Activated CD8-positive, alpha-beta memory T cell treated with anti-CD3 and anti-CD28 coated beads, Interleukin-2, amount 50 U/mL, for 24 hours (primary cell): ENCODE measurements around the gene CDKN2B-AS1.
"Not testable (repeated sequence)": the region's sequence is repeated elsewhere in the genome, so short reads cannot be mapped to it uniquely, and the experiment has no call there.

Experiments used
- DNase-seq: peaks from one replicate; pipeline ENCODE4 v3.0.0-alpha.2; 2020; ENCODE audit errors: extremely low read depth

CDKN2B-AS1 gene

DNA sequence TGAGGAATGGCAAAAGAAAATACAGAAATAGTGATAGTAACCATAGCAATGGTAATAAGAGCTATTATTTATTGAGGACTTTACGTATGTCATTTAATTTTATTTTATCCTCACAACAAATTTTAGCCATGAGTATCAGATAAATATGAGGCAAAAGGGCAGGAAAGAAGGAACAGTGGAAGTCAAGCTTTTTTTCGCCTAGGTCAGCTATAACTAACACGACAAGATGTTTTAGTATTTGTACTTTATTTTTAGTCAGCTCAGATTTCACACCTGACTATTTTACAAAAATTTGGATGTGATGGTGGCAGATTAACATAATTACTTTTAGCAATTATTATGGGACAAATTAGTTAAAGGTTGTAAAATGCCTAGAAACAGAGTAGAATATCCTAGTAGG, 49.3 kb downstream of the CDKN2B-AS1 start:
- DNase-seq: no peak

DNA sequence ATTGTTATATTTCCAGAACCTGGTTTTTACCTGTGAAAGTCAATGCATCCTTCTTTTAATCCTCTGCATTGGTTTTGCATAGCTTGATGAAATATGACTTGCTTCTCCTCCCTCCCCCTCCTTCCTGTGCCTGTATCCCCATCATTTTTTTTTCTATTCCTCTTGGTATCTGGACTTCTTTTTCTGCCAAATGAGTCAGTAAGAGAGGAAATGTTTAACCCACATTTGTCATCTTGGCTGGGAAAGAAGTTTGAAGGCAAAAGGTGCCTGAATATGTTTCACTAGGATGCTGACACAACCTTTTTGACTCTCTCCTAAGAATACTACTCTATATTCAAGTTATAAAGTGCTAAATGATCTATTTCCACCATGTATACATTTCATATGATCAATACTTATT, 50.0 kb downstream of the CDKN2B-AS1 start:
- no peak for DNase-seq

DNA sequence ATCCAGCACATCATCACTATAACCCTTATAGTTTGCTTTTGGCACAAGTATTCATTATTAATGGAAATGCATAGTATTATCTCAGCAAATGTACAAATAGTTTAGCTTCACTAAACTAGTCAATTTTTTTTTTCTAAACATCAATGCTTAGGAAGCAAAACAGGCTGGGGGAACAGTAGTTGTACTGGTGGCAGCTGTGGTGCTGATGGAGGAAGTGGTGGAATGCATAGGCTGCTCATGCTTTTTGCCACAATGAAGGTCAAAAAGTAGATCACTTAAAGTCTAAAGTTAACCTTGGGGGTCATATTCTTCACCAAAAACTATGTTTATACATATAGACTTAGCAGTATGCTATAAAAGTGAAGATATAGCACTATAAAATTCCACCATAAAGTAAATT, 50.8 kb downstream of the CDKN2B-AS1 start:
- DNase-seq: no peak

DNA sequence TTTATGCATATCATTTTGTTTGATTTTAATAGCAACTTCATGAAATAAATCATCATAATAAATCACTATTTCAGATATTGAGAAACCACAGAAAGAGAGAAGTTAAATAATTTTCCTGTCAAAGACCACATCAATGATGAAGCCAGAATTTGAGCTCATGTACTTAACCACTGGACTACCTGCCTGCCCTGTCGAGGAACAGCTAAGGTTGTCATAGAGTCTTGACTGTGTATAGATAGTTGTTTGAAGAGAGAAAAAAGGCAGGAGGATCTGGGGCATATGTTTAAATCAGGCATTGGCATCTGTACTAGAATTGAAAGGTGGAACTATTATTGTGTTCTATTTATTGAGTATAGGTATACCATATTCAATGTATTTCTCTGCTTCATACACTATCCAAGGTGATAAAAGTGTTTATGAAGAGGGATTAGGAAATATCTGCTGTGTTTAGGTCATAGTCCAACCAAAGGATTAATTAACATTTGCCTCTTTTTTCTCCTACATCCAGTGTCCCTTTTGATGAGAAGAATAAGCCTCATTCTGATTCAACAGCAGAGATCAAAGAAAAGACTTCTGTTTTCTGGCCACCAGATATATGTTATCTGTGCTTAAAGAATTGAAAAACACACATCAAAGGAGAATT, 51.8 kb downstream of the CDKN2B-AS1 start:
- DNase-seq: no peak

DNA sequence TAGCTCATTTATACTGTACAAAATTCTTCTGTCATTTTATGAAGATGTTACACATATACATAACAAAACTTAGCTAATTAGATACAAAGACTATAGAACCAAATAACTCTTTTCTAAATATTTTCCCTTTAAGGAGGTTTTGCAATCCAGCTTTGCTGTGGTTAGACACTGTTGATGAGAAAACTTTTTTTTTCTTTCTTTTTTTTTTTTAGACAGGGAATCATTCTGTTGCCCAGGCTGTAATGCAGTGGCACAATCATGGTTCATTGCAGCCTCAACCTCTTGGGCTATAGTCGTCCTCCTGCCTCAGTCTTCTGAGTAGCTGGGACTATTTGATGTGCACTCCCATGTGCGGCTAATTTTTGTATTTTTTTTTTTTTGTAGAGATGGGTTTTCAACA, 53.0 kb downstream of the CDKN2B-AS1 start:
- DNase-seq: no peak

DNA sequence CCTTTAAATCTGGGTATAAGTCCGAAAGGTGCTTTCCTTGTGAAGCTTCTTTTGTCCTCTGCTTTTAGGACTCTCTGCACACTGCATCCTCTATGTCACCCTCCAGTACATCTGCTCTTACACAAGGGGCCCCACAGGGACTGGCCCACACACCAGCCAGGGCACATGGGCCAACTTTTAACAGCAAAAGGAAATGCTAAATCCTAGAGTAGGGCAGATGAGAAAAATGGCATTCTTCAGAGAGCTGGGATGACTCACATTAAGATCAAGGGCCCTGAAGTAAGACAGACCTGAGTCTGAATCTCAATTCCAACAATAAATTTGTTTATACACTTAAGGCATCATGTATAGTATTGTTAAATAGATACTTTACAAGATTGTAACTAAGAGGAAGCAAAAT, 54.8 kb downstream of the CDKN2B-AS1 start:
- no peak for DNase-seq

DNA sequence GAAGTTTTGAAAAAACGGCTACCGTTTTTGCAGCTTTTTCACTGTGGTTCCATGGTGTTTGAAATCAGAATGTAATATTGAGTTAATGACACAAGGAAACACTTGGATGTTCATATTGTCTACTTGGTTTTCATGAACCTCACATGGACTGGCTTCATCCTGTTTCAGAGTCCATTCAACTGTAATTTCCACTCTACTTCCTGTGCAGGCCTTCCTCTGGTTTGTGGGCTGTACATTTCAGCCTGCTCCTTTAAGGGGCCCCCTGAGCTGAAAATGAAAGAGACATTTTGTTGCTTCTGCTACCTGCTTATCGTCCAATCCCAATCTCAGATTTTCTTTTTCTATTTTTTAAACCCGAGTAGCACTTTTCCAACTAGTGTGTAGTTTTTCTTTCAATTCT, 56.3 kb downstream of the CDKN2B-AS1 start:
- DNase-seq: no peak

DNA sequence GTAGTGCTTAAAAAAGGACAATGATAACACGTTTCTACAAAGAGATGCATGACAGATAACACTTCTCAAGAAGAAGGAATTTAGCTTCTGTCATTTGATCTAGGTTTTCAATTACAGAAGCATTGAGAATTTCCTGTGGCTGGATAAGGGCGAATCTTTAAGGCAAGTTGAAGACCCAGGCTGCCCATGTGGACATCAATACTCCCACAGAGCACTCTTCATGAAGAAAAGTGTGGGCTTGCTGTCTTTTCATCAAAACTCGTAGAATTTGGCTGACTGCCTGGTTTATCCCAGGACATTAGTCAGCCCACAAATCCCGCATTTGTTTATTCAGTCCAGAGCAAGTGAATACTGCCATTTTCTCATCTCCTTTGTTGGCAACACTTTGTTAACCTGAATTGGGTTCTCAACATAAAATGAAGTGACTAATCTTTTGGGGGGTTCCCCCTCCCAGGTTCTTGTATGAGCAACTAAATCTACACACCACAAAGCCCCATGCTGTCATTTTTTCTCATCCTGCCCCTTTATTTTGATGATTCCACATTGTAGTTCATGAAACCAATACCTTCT, 57.9 kb downstream of the CDKN2B-AS1 start:
- peak; percentile 12 for DNase-seq

DNA sequence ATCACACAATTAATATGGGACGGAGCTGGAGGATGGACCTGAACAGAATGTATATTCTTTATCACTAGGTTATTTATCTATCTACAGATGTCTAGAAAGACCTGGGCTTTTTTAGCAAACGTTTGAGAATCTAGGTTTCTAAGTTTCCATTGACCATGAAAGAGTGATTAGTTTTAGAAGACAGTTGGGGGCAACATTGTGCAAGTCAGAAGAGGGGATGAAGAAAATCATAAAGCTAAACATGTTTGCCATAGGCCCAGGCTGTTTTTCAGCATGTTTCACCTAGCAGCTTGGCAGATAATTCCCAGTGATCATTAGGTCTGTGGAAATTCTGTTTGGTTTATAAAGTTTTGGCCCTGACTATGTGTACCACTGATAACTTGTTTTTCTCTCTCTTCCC, 58.6 kb downstream of the CDKN2B-AS1 start:
- DNase-seq: no peak

DNA sequence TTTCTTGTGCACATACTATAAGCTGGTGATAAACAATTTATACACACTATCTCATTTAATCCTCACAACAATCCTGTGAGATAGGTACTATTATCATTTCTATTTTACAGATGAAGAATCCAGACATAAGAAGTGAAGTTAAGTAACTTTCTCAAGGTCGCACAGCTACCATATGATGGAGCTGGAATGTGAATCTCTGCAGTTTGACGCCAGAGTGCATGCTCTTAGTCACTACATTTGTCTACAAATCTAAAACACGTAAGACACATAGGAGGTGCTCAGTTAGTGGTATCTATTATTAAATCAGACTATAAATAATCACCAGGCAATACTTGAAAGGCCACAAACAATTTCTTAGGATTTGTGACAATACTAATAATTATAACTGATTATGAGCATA, 59.5 kb downstream of the CDKN2B-AS1 start:
- no peak for DNase-seq

DNA sequence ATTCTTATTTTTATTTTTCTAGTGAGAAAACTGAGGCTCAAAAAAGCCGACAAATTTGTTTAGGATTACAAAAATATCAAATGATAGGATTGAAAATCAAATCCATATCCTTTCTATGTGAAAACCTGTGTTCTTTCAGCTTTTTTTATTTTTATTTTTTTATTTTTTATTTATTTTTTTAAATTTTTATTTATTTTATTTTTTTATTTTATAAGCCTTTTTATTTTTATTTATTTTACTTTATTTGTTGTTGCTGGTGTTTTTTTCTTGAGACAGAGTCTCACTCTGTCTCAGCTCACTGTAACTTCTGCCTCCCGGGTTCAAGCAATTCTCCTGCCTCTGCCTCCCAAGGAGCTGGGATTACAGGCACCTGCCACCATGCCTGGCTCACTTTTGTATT, 59.9 kb downstream of the CDKN2B-AS1 start:
- DNase-seq: no peak

DNA sequence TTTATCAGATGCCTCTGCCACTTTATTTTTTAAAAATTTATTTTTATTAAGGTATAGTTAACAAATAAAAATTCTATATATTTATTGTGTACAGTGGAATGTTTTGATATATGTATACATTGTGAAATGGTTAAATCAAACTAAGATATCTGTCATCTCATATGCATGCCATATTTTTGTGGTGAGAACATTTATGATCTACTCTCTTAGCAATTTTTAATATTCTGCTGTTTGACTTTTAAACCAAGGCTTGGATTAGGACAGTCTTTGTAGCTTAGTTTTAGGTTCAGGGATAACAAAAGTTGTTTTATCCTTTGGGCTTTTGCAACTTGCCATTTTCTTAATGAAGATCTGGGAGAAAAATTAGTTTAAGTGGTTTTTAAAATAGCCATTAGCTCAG, 60.5 kb downstream of the CDKN2B-AS1 start:
- no peak for DNase-seq

DNA sequence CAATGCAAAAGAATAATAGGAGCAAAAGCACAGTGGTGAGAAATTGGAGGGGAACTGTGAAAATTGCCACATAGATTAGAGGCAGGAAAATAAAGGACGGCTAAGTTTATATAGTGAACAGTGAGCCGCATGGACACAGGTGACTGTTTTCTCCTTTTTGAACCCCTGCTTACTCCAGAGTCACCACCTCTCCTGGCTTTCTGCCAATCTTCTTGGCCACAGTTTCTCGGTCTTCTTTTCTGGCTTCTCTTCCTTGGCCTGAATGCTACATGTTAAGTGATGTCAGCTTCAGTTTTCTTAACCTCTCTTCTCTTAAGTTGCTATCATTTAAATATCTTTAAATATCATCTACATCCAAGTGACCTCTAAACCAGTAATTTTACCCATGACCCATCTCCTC, 61.8 kb downstream of the CDKN2B-AS1 start:
- no peak for DNase-seq

DNA sequence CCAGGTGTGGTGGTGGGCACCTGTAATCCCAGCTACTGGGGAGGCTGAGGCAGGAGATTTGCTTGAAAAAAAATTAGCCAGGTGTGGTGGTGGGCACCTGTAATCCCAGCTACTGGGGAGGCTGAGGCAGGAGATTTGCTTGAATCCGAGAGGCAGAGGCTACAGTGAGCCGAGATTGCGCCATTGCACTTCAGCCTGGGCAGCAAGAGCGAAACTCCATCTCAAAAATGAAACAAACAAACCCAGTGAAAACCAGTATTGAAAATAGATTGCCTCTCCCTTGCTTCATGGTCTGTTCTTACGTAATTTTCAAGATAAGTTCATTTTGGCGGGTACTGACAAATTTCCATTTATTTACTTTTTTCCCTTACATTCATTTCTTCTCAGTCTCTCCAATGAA, 63.4 kb downstream of the CDKN2B-AS1 start:
- not testable (repeated sequence) for DNase-seq

DNA sequence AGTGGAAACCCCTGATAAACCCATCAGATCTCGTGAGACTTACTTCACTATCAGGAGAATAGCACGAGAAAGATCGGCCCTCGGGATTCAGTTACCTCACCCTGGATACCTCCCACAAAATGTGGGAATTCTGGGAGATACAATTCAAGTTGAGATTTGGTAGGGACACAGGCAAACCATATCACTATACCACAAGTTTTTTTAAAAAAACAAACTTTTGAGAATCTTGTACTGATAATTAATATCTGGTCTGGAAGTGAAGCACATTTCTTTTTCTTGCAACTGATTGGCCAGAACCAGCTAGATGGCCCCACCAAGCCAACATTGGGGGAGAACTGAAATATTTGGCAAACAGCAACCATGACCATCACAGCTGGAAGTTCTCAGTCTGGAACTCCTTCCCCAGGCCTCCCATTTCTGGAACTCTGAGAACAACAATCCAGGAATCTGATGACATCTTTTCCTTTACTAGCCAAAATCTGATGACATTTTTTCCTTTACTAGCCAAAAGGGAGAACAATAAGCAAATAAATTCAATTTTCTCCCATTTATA, 66.3 kb downstream of the CDKN2B-AS1 start:
- no peak for DNase-seq

DNA sequence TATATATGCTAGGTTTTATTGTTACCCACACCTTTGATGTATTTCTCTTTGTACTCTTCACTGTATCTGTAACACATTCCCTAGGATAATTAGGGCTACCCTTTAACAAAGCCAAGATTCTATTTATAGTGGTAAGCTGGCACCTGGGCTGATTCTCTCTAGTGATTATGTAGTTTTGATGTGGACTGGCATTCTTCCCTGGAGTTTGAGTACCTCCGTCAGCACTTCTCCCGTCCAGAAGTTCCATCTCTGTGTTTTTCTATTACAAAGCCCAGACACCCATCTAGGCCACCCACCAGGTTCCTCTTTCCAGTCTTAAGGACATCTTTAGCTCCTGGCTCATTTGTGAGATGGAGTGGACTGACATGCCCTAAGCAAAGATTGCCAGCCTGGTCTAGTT, 70.4 kb downstream of the CDKN2B-AS1 start:
- DNase-seq: no peak

DNA sequence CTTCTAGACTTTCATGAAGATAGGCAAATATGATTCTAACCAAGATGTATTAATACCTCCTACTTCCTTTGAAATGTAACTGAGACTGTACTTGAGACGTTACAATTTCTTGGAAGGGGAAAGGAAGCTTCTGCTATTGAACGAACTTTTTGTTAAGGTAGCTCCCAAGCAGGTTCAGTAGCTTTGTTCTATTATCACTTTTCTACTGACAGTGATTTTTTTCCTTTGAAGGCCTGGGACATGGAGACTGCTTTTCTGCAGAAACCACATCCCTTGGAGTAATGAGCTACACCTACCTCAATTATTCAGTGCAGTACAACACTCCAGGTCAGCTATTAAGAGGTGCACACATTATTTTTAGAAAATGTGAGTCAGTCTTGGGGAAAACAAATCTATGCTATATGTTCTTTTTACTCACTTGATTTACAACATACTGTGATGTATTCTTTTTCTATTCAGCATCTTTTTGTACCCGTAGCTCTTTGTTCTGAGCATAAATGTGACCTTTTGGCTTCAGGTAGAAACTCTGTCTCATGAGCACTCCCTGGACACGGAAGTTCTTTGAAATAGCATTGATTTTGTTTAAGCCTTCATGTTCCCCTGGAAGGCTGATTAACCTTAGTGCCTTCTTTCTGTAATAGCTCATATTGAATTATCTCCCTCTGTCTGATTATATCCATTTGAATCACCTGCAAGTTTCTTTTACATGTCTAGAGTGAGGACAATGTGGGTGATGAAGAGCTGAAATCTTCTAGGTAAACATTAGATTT, 71.0 kb downstream of the CDKN2B-AS1 start:
- no peak for DNase-seq

DNA sequence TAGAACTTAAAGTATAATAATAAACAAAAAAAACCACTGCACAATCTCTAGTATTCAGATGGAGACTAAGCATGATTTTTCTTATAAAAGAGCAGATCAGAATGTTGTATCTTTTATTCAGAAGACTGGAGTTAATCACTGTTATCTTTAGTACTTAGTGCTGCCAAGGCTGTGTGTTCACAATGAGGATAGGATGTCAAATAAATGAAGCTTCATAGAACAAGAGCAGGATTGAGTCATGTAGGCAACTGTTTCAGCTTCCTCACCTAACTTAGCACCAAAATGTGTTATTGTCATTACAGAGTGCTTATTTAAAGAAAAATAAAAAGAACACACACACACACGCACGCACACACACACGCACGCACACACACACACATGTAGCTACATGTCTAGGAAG, 72.6 kb downstream of the CDKN2B-AS1 start:
- no peak for DNase-seq

DNA sequence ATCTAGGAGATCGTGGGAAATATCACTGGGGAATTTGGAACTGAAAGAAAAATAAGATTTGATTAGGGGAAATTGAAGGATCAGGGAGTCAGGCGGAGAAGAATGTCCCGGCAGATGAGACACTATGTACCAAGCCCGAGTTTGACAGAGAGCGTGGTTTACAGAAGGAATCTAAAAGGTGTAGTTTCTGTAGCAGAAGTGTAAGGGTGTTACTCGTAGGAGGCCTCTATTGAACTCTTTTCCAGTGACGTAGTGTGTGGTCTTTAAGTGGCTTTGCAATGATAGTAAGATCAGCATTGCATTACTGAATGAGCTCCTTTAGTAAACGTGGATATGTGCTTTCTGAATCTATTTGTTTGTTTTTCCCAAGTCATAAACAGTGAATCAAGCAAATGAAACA, 73.8 kb downstream of the CDKN2B-AS1 start:
- no peak for DNase-seq

DNA sequence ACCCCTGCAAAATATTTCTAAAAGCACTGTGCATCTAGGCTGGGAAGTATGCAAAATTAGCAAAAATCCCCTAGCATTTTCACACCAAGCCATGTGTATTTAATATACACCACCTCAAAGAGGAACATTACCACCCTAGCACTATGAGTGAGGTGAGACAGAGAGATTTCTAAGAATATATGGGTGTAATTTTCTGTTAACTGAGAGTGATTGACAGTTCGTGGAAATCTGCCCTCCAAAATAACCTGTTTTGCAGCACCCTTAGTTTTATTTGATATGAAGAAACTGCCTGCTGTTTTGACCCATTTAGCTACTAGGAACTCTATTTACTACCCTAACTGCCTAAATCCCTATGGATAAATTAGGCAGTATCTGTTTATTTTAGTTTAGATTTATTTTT, 78.8 kb downstream of the CDKN2B-AS1 start:
- DNase-seq: no peak

DNA sequence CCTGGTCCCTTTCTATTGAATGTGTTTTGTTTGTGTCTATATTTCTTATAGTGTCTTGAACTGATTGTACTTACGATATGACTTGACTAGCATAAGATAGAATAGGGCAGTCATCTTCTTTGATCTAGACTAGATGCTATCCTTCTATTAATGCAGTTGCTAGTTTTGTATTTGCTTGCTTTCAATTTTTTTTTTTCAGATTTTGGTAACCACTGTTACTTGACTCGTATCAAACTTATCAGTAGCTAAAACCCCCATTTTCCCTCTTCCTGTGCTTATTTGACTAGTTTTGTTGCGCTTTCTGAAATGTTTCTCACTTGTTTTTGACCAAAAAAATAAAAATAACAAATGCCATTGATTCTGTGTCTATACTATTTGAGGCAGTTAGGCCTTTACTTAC, 83.5 kb downstream of the CDKN2B-AS1 start:
- DNase-seq: no peak

DNA sequence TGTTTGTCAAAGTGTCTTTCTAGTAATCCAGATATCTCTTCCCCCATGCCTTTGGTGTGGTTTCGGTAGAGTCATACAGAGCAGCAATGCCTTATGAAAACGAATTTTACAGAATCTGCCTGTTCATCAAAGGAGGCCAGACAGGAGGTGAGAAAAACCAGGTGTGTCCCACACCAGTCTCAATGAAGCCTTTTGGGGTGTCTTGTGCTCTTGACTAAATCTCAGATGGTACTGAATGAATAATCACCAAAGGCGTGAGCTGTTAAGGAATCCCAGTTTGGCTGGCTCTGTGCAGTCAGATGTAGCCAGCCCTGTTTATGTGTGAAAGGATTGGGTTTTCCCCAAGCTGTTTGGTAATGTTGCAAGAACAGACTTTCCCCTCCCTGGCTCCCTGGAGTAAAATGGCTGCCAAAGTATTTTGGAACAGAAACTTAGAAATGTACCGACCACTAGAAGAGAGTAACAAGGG, 85.3 kb downstream of the CDKN2B-AS1 start:
- DNase-seq: peak; percentile 14
